H9 (cell line): ENCODE data around the gene MBOAT2. TPM values are rescaled to one million over a fixed set of nuclear protein-coding genes. Genes with fewer than 3 reads are reported as not detected.

Source experiments
- DNase-seq: peaks from one replicate; pipeline ENCODE4 v3.0.0-alpha.2; 2017
- H2AFZ ChIP-seq: one replicate; pipeline ENCODE4 v1.6.1; 2013; ENCODE audit warnings: mild to moderate bottlenecking, low read length, control low read depth, moderate library complexity
- H2AK5ac ChIP-seq: 2 replicates; pipeline ENCODE4 v1.6.1; 2013; ENCODE audit warnings: low read length, control low read depth, mixed read lengths; ENCODE audit not compliant: insufficient read length
- H2BK120ac ChIP-seq: one replicate; pipeline ENCODE4 v1.6.1; 2013; ENCODE audit warnings: low read depth, mild to moderate bottlenecking, low read length, control low read depth, inconsistent platforms; ENCODE audit not compliant: poor library complexity, severe bottlenecking
- H2BK12ac ChIP-seq: 2 replicates; pipeline ENCODE4 v1.6.1; 2013; ENCODE audit warnings: low read length, control low read depth, mixed read lengths, low read depth; ENCODE audit not compliant: insufficient read length
- H2BK15ac ChIP-seq: 2 replicates; pipeline ENCODE4 v1.6.1; 2013; ENCODE audit warnings: low read depth, low read length, control low read depth
- H2BK20ac ChIP-seq: one replicate; pipeline ENCODE4 v1.6.1; 2013; ENCODE audit warnings: low read depth, mild to moderate bottlenecking, low read length, control low read depth, inconsistent platforms; ENCODE audit not compliant: poor library complexity, severe bottlenecking
- H2BK5ac ChIP-seq: 2 replicates; pipeline ENCODE4 v1.6.1; 2013; ENCODE audit warnings: low read length, control low read depth, mixed read lengths; ENCODE audit not compliant: insufficient read length
- H3K14ac ChIP-seq: 2 replicates; pipeline ENCODE4 v1.6.1; 2013; ENCODE audit warnings: low read length, control low read depth; ENCODE audit not compliant: insufficient read depth
- H3K18ac ChIP-seq: 2 replicates; pipeline ENCODE4 v1.6.1; 2013; ENCODE audit warnings: low read depth, mild to moderate bottlenecking, mixed read lengths, low read length, control low read depth; ENCODE audit not compliant: insufficient read length
- H3K23ac ChIP-seq: 2 replicates; pipeline ENCODE4 v1.6.1; 2013; ENCODE audit warnings: low read length, control low read depth, mixed read lengths, low read depth; ENCODE audit not compliant: insufficient read length
- H3K23me2 ChIP-seq: 2 replicates; pipeline ENCODE4 v1.6.1; 2013; ENCODE audit warnings: low read depth, mild to moderate bottlenecking, mixed read lengths, low read length, control low read depth; ENCODE audit not compliant: insufficient read length, poor library complexity, severe bottlenecking
- H3K27ac ChIP-seq: 2 replicates; pipeline ENCODE4 v1.5.1; 2013; ENCODE audit warnings: low read length, control low read depth, mixed read lengths, low read depth; ENCODE audit not compliant: insufficient read length
- H3K27me3 ChIP-seq: 2 replicates; pipeline ENCODE4 v1.6.1; 2013; ENCODE audit warnings: low read length, control low read depth, inconsistent platforms; ENCODE audit not compliant: insufficient read depth
- H3K4ac ChIP-seq: 2 replicates; pipeline ENCODE4 v1.6.1; 2013; ENCODE audit warnings: low read depth, mild to moderate bottlenecking, control low read depth, inconsistent platforms, low read length, moderate library complexity
- H3K4me1 ChIP-seq: 2 replicates; pipeline ENCODE4 v1.6.1; 2013; ENCODE audit warnings: low read length, control low read depth, inconsistent platforms; ENCODE audit not compliant: insufficient read depth
- H3K4me2 ChIP-seq: 2 replicates; pipeline ENCODE4 v1.6.1; 2013; ENCODE audit warnings: low read length, control low read depth, mixed read lengths; ENCODE audit not compliant: insufficient read length, insufficient read depth
- H3K56ac ChIP-seq: 2 replicates; pipeline ENCODE4 v1.6.1; 2013; ENCODE audit warnings: low read depth, mild to moderate bottlenecking, mixed read lengths, low read length, control low read depth; ENCODE audit not compliant: insufficient read length
- H3K79me1 ChIP-seq: 2 replicates; pipeline ENCODE4 v1.6.1; 2013; ENCODE audit warnings: low read depth, mild to moderate bottlenecking, moderate library complexity, low read length, control low read depth, inconsistent platforms; ENCODE audit not compliant: insufficient read depth, poor library complexity, severe bottlenecking
- H3K79me2 ChIP-seq: 2 replicates; pipeline ENCODE4 v1.6.1; 2013; ENCODE audit warnings: low read length, control low read depth, inconsistent platforms; ENCODE audit not compliant: insufficient read depth
- H3K9ac ChIP-seq: 2 replicates; pipeline ENCODE4 v1.6.1; 2013; ENCODE audit warnings: low read length, control low read depth, mixed read lengths; ENCODE audit not compliant: insufficient read length; ENCODE audit errors: extremely low read depth
- H3K9me3 ChIP-seq: one replicate; pipeline ENCODE4 v1.6.1; 2013; ENCODE audit warnings: low read depth, low read length, inconsistent platforms; ENCODE audit not compliant: control insufficient read depth
- H3T11ph ChIP-seq: one replicate; pipeline ENCODE4 v1.6.1; 2013; ENCODE audit warnings: mild to moderate bottlenecking, low read length, control low read depth, inconsistent platforms
- H4K20me1 ChIP-seq: one replicate; pipeline ENCODE4 v1.6.1; 2013; ENCODE audit not compliant: control insufficient read depth, insufficient read length, insufficient read depth
- H4K5ac ChIP-seq: 2 replicates; pipeline ENCODE4 v1.6.1; 2013; ENCODE audit warnings: low read depth, mild to moderate bottlenecking, mixed read lengths, low read length, control low read depth; ENCODE audit not compliant: insufficient read length
- H4K8ac ChIP-seq: replicated peaks from 2 replicates; pipeline ENCODE4 v1.6.1; 2013; ENCODE audit warnings: low read length, control low read depth, mixed read lengths, low read depth; ENCODE audit not compliant: insufficient read length
- H4K91ac ChIP-seq: 2 replicates; pipeline ENCODE4 v1.6.1; 2013; ENCODE audit warnings: low read depth, mild to moderate bottlenecking, moderate library complexity, mixed read lengths, low read length, control low read depth; ENCODE audit not compliant: insufficient read length
- H3K27ac Mint-ChIP-seq, 3 experiments: 2 replicates in 2 of 3; 3 replicates in 1 of 3; pipeline ENCODE4 v1.8.0; 2020 to 2021; ENCODE audit warnings: mixed read lengths in 3 of 3, mild to moderate bottlenecking in 1 of 3, moderate library complexity in 1 of 3
- H3K27me3 Mint-ChIP-seq: 2 replicates; pipeline ENCODE4 v1.8.0; 2021; ENCODE audit warnings: low read depth, mild to moderate bottlenecking, moderate library complexity, mixed read lengths
- H3K36me3 Mint-ChIP-seq, 3 experiments: 2 replicates in 2 of 3; 3 replicates in 1 of 3; pipeline ENCODE4 v1.8.0; 2020 to 2021; ENCODE audit warnings: low read depth in 3 of 3, mixed read lengths in 3 of 3; ENCODE audit not compliant: insufficient read depth in 1 of 3
- H3K4me1 Mint-ChIP-seq, 2 experiments: 2 replicates each; pipeline ENCODE4 v1.8.0; 2020; ENCODE audit warnings: mixed read lengths in 2 of 2
- H3K4me3 Mint-ChIP-seq, 2 experiments: 2 replicates in 1 of 2; 3 replicates in 1 of 2; pipeline ENCODE4 v1.8.0; 2020 to 2021; ENCODE audit warnings: mild to moderate bottlenecking in 2 of 2, mixed read lengths in 2 of 2, moderate library complexity in 1 of 2
- H3K9me3 Mint-ChIP-seq, 2 experiments: 2 replicates in 1 of 2; 3 replicates in 1 of 2; pipeline ENCODE4 v1.8.0; 2020; ENCODE audit warnings: mild to moderate bottlenecking in 2 of 2, mixed read lengths in 2 of 2, moderate library complexity in 1 of 2
- WGBS: extraction: QIAGEN DNeasy Blood & Tissue Kit; methylation state at CpG from one replicate; pipeline ENCODE4 v1.1.7; 2013; ENCODE audit warnings: missing lambda C conversion rate, low lambda C conversion rate, mixed read lengths; ENCODE audit not compliant: insufficient read length; ENCODE audit errors: extremely low coverage; 5-methylcytosine and 5-hydroxymethylcytosine counted together
- total RNA-seq: library from RNA; stranded (reverse); gene quantifications from 2 replicates; pipeline ENCODE4 v1.2.1, GENCODE V29; 2021
- TF ChIP-seq, protein P1 (sequence below): fragments of 200-600 bp; sonication (generic); conservative IDR thresholded peaks from 3 replicates; pipeline ENCODE4 v1.8.0; 2021; ENCODE audit warnings: antibody characterized with exemption, mild to moderate bottlenecking

Gene MBOAT2
- total RNA-seq, 1 experiment from 2014 or later = 20.2 TPM

DNA sequence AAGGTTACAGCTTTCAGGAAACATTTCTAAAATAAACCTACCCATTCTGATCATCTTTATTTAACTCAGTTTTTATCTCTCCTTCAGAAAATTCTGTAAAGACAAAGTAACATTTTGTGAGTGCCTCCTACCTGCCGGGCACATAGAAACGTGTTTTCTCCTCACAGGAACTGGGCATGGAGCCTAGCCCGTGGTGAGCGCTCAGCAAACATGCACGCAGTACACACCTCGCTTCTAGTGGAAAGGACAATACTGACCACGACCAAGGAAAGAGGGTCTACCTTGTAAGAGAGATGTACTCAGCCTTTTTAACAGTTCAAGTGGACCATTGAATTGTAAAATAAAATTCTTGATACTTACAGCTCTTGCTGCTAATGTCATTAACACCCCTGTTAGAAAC lies 141.3 kb downstream of the MBOAT2 start:
- no peak overlapping the region for H2BK12ac ChIP-seq
- H3K9me3 Mint-ChIP-seq = no peaks in the 10 kb centered on the region
- no peaks in the 10 kb centered on the region for H3K79me1 ChIP-seq
- no peaks in the 10 kb centered on the region for H3K23me2 ChIP-seq
- no peak for DNase-seq
- H4K5ac ChIP-seq = no peak overlapping the region
- TF ChIP-seq, protein P1, sequence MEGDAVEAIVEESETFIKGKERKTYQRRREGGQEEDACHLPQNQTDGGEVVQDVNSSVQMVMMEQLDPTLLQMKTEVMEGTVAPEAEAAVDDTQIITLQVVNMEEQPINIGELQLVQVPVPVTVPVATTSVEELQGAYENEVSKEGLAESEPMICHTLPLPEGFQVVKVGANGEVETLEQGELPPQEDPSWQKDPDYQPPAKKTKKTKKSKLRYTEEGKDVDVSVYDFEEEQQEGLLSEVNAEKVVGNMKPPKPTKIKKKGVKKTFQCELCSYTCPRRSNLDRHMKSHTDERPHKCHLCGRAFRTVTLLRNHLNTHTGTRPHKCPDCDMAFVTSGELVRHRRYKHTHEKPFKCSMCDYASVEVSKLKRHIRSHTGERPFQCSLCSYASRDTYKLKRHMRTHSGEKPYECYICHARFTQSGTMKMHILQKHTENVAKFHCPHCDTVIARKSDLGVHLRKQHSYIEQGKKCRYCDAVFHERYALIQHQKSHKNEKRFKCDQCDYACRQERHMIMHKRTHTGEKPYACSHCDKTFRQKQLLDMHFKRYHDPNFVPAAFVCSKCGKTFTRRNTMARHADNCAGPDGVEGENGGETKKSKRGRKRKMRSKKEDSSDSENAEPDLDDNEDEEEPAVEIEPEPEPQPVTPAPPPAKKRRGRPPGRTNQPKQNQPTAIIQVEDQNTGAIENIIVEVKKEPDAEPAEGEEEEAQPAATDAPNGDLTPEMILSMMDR = no peak
- no CpG with 5 or more reads among the region's 7 CpGs for WGBS
- H3K4me2 ChIP-seq = no peak overlapping the region
- no peak overlapping the region for H2BK120ac ChIP-seq
- H4K8ac ChIP-seq = no peak overlapping the region
- no peak overlapping the region for H3K14ac ChIP-seq
- no peak overlapping the region for H2BK15ac ChIP-seq
- H3K4me1 ChIP-seq = no peaks in the 10 kb centered on the region
- H3K27ac ChIP-seq = no peak overlapping the region
- H3K27ac Mint-ChIP-seq = no peak overlapping the region
- no peaks in the 10 kb centered on the region for H3K79me2 ChIP-seq
- no peak overlapping the region for H4K91ac ChIP-seq
- H3T11ph ChIP-seq = no peak overlapping the region
- H2BK20ac ChIP-seq = no peak overlapping the region
- H3K9ac ChIP-seq = no peak overlapping the region
- H3K4ac ChIP-seq = no peak overlapping the region
- H3K27me3 Mint-ChIP-seq = no peaks in the 10 kb centered on the region
- no peak overlapping the region for H2BK5ac ChIP-seq
- H3K36me3 Mint-ChIP-seq = peaks cover 0 to 5% (median 1%) of the 10 kb centered on the region in 3 experiments; a peak in 3 of 7 replicates
- H2AK5ac ChIP-seq = no peak overlapping the region
- no peaks in the 10 kb centered on the region for H3K27me3 ChIP-seq
- H3K4me1 Mint-ChIP-seq = no peaks in the 10 kb centered on the region
- H3K23ac ChIP-seq = no peak overlapping the region
- H3K9me3 ChIP-seq = no peaks in the 10 kb centered on the region
- no peak overlapping the region for H2AFZ ChIP-seq
- no peak overlapping the region for H3K4me3 Mint-ChIP-seq
- H3K56ac ChIP-seq = no peak overlapping the region
- no peaks in the 10 kb centered on the region for H4K20me1 ChIP-seq
- no peak overlapping the region for H3K18ac ChIP-seq
